Germinal center (tissue), 1 donor: ENCODE measurements around the gene ZBTB7B.

Experiments
- DNase-seq: peaks from one replicate; pipeline ENCODE4 v3.0.0; 2012; ENCODE audit warnings: mixed read lengths, low spot score

The ZBTB7B gene

DNA sequence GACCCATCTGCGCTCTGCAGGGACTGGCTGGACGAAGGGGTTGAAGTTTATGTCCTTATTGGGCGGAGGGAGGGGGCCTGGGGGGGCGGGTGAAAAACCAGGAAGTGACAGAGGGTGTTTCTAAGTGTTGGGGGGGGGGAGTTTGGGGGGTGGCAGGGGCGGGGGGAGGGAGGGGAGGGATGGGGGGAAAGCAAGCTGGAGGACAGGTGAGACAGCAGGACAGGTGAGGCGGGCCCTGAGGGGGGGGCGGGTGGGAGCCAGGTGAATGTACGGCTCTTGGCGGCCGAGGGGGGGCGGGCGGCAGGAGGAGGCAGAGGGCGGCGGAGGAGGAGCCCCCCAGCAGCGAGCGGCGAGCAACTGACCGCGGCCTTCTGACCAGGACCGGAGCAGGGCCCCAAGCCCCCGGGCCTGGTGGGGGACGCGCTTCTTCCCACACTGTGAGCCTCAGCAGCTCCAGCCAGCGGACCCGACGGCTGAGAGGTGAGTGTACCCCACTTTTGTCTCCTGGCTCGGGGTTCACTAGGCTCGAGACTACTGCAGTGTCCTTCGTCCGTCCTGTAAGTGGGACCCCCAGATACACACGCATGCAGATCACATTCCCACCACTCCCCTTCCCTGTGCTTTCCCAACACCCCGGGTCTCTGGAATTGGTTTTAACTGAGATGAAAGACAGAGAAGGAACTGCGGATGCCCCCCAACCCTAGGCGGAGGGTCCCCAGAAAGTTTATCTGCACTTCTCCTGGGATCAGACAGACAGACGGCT, at the start of gene ZBTB7B:
Gene ZBTB7B (plus strand): TSS at position 339 of the 763 bp plus-strand sequence. CDS start 11,859 bp downstream, outside the sequence.
- DNase-seq: peak; percentile 52

DNA sequence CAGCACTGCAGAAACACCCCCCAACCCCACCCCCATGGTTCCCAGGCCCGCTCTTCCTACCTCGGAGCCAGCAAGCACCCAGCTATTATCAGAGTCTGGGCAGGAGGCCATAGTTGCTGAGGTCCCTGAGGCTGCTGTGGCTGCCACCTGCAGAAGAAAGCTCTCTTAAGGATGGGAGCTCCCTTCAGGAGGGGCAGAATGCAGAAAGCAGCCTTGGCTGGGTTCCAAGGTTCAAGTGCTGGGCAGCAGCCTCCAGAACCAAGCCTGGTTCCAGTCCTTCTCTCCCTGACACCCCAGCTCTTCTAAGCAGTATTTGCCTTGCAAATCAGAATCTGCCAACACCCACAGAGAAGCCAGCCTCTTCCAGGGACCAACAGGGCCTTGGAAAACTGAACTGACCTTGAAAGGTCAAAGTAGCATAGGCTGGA, 49.0 kb upstream of the ZBTB7B start:
- DNase-seq: no peak

DNA sequence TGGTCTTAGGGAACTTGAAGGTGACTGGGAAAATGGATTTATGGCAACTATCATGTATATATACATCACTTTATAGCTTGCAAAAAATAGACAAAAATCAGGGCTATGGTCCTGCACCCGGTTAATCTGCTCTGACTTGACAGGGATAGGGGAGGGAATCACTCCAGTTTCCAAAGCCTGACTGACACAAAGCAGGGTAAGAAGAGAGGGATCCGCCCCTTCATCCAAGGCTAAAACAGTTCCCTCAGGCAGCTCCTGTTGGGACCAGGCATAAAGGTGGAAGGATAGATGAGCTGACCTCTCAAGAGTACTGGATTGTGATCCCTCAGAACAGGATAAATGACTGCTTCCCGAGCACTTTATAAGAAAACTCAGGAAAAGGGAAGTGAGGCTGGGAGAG, 48.1 kb upstream of the ZBTB7B start:
- no peak for DNase-seq

DNA sequence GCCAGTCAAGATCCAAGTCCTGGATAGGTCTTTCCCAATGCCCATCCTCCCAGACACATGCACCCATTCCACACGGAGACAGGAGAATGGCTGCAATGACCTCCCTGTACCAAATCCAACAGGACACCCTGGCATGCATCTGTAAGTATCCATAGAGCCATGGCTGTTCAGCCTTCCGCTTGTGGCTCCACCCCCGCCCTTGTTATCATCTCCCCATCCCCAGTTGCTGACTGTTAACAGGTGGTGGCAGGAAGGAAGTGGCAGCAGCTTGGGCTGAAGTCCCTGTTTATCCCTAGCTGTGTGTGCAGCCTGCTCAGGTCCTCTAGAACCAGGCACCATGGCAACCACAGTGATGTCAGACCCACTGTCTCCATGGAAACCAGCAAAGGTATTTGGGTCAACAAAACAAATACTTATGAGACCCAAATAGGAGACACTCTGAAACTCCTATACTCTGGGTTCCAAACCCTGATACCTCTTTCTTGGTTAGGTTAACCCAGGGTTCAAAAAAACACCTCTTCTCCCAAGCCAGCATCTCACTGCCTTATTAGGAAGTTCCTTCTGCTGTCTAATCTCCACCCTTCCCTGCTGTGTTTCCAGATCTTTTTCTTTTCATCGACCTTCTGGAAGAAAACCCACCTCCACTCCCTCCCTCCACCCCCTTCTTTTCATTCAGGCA, 47.4 kb upstream of the ZBTB7B start:
- DNase-seq: peak; percentile 85

DNA sequence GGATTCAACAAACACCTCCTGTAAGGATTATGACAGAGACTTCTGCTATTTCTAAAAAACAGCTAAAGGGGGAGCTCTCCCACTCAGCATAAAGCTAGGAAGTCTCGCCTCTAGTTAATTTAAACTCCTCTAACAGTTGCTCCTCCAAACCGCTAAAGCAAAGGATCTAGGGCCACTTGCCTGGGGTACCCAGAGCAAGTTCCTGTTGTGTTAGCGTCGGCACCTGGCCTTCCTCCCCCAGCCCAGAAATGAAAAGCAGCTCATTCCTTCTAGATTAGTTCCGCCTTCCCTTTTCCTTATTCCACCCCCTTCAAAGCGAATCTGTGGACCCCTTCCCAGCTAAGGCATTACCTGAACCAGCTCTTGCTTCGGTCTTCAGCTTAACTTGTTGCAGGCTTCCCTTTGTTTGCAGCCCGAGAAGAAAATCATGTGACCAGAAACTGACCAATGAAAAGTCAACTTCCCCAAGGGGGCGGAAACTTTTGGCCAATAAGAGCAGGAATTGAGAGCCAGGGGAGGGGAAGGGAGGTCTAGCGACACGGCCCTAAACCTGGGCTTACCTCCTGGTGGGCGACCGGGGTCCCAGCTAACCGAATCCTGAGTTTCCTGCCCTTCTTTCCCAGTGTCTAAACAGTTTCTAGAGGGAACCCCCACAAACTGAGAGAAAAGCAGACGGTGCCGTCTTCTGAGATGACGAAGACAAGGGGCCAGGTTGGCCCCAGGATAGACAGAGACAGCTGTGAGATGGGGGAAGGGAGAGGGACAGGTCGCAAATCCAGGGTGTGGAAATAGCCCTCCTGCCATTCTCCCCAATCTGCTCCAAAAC, 46.7 kb upstream of the ZBTB7B start, which contains the start of gene PBXIP1:
Gene PBXIP1 (minus strand): TSS at position 382 of the 826 bp plus-strand sequence. CDS start 2,378 bp downstream, outside the sequence.
- peak; percentile 96 for DNase-seq

DNA sequence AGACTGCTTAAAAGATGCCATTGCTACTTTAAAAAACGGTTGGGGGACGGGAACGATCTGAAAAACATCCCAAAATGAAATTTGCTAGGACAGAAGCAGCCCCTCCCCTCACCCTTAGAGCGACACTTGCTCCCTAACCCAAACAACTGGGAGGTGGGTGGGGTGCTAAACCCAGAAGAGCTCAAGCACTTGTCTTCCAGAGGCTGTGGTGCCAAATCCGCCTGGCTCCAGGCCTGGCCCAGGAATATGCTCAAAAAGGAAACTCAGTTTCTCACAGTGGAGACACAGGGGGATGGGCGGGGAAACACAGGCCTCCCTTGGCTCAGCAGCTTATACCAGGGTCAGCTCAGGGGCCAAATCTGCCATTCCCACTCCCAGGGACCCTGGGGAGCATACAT, 46.1 kb upstream of the ZBTB7B start:
- no peak for DNase-seq

DNA sequence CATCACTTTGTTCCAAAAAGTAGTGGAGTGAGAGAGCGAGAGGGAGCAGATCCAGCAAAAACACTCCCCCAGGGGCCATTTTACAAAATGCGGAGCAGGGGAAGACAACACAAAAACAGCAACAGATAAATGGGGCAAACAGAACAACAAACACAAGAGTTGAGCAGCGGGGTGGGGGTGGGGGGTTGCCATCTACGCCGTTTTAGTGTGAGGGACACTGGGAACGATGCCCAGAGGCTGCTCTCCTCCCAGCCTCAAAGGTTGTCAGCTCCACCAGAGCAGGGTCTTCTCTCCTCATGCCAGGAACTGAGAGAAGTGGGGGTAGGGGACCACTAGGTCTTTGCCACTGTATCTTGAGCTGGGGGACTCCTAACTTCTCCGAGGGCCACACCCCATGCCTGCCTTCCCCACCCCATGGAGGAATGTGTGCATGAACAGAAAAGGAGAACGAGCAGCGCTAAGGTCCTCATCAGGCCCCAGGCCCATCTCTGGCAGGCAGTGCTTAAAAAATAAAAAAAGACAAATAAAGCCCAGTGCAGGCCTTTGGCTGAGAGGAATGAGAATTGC, 45.4 kb upstream of the ZBTB7B start:
- no peak for DNase-seq

DNA sequence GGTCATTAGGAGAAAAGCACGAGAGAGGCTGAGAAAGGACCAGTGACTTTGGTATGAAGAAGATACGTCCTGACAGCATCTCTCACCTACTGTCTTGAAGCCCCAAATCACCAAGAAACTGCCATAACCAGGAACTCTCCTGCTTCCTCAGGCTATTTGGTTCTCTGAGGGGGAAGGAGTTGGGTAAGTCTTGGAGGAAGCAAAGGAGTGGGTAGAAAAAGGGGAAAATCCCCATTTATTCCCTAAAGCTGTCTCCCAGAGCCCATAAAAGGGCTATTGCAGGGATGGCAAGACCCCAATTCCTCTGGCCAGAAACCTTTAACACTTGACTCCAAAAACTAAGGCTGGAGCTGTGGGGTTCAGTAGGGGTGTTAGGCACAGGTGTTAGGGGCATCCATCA, 44.6 kb upstream of the ZBTB7B start:
- DNase-seq: no peak

DNA sequence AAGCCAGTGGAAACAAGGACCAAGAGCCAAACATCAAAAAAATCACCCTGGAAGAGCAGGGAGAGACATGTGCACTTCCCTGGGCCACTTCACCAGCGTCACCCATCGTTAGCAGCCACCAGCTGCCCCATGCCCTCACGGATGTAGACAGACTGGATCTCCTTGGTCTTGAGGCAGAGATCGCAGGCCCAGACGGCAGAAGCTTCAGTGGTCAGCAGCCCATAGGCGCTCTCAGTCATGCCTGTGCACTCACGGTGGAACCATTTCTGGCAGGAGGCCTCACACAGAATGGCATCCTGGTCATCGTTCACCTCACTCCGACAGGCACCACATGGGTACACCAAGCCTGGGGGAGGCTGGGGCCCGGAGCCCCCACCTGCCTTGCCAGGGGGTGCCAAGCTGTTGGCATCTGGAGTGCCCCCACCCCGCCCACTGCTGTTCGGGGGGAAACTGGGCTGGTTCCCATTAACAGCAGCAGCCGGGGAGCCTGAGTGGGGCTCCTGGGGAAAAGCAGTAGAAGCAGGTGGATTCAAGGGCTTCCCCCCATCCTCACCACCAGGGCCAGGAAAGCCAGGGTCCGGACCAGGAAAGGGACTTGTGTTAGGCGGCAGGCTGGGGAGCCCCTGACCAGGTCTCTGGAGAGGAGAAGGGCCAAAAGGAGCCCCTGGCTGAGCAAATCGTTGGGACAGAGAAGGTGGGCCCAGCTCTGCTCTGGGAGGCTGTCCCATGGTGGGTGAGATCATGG, 43.7 kb upstream of the ZBTB7B start:
- no peak for DNase-seq

DNA sequence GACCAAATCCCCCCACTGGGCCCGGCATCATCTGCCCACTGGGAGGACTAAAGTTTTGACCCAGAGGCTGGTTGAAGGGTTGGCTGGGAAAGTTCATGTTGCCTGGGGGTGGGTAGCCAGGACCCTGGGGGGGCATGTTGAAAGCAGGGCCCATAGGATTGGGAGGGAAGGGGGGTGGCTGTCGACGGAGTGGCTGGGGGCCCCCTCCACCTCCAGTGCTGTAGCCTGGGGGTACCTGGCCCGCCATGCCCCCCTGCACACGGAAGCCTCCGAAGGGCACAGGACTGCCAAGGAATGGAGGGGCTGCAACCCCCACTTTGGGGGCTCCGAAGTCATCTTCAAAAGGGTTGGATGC, 43.2 kb upstream of the ZBTB7B start:
- no peak for DNase-seq

DNA sequence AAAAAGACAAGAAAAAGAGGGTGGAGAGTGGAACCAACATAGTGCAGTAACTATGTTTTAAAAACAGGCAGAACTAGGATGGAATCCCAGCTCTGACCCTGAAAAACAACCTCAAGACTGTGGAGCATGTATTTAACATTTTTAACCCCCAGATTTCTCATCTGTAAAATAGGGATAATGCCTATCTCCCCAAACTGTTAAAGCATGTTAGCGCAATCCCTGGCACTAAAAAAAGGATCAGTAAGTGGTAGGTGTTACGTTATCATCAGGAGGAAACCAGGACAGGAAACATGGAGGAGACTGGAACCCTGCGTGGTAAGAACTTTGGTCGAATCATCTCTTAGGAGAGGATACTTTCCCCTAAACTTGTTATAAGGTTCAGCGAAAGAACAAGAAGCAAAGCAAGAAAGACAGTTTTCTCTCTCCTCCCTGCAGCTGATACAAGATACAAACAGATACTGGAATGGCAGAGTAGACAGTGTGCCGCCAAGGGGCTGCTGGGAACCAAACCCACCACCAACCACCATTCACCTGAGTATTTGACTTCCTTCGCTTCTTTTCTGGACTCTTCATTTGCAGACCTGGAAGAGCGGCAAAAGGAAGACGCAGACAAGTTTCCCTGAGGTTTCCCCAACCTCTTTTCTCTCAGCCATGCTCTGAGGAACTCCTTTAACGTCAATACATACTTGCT, 42.0 kb upstream of the ZBTB7B start:
- no peak for DNase-seq

DNA sequence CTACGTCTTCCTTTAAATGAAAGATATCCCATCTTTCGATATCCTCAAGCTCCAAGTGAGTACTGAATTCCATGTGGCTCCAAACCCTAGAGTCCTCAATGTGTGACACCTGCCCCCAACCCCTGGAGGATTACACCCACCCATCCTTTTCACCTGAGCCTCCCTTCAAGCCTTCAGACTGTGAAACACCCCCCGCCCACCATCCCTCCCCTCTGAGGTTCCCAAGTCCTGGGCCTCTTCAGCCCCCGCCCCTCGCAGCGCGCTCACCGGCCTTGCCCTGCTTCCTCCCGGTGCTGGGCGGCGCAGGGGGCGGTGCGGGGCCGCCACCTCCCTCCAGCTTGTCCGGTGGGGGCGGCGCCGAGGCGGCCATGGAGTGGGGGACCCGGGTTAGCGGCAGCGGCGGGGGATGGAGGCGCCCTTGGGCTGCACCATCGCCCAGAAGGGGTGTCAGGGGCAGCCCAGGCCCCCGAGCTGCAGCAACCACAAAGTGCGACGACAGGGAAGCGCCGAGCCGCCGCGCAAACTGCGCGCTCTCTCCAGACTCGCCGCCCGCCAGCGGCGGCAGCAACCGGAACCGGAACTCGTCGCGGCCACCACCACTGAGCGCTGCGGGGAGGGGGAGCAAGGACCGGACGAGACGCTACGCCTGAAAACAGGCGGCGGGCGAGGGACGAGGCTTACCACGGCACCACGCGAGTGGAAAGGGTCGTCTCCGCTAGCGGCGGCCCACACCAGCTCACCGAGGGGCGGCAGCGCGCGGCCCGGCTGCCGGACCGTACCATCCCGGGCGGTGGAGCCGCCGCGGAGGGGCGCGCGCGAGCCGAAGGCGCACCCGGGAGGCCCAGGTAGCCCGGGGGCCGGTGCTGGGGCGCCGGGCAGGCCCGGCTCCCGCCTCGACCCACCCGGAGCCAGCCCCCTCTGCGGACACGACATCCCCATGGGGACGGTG, 41.1 kb upstream of the ZBTB7B start, which contains the start of gene PYGO2:
Gene PYGO2 (minus strand): TSS at position 576 of the 949 bp plus-strand sequence. CDS start 206 bp downstream, at position 370.
- peak; percentile 81 for DNase-seq

DNA sequence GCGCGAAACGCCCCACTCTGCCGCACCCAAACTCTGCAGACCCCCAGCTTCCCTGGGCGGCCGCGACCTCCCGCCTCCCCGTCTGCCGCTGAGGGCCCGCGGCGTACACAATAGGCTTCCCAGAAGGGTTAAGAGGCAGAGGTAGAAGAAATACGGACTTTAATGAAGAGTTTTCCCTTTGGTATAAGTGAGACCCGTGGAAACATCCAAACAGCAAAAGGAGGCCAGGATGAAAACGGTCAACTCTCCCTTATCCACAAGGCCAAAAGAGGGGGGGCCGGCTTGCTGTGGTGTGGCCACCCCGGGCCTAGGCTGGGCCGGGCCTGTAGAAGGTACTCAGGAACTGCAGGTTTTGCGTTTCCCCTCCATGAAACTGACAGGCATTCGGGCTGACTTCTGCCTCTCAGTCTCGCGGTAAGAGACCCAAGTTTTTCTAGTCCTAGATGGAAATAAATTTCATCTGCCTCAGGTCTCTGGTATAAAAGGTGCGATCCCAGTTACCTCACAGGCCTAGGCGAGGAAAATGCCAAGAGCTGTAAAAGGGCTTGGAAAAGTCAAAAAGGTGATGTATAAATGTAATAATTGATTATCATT, 40.3 kb upstream of the ZBTB7B start:
- DNase-seq: peak; percentile 53

DNA sequence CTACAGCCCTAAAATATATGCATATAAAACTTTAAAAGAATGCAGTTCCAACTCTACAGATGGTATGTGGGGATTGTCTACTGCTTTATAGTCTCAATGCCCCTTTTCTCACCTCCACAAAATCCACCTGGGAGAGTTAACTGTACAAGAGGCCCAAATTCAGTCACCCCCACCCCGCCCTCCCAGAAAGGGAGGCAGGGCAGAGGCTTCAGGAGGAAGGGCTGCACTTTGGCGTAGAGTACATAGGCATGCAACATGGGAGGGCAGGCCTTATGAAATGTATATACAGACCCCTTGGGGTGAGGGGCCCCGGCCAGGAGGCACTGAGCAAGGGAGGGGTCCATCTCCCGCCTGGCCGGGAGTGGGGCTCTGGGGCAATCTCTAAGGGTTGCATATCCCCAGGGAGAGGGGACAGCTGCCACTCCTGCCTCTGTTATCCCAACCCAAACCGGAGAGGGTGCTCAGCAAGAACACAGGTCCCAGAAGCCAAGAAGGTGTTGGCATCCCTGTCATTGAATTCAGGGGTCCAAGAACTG, 39.7 kb upstream of the ZBTB7B start:
- DNase-seq: no peak

DNA sequence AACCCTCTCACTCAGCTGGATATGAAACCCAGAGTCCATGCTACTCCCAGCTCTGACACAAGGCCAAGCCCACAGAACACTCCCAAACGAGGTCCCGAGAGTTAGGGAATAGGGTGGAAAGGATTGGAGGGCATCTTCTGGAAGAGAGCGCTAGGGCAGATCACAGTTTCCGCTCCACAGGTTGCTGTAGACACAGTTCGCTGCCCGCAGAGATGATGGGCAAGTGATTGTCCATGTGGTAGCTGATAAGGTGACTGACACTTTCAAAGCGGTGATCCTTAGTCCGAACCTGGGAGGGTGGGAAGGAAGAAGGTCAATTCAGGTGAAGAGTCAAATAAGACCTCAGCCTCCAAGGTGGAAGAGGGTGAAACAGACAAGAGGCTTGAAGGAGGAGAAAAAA, 39.0 kb upstream of the ZBTB7B start:
- DNase-seq: no peak

DNA sequence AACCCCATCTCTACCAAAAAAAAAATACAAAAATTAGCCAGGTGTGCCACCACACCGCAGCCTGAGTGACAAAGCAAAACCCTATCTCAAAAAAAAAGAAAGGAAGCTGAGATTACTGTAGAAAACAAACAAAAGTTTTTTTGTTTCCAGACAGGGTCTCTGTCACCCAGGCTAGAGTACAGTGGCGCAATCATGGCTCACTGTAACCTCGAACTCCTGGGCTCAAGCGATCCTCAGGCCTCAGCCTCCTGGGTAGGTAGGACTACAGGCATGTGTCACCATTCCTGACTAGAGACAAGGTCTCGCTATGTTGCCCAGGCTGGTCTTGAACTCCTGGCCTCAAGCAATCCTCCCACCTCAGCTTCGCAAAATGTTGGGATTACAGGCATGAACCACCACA, 38.2 kb upstream of the ZBTB7B start:
- DNase-seq: no peak

DNA sequence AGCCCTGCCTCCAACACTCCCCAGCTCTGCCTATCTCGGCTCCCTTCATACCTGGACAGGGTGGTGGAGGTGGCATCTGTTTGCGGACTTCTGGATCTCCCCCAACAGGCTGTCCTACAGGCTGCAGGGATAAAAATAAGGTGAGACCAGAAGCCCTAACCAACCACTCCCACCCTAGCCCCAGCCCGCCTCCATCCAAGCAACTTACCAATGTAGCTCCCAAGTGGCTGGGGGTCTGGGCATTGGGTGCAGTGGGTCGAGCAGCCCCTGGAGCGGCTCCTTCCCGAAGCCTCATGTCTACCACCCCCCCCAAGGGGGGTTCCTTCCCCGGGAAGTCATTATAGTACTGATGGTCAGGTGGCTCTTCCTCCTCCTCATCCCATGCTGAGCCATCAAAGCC, 36.5 kb upstream of the ZBTB7B start:
- no peak for DNase-seq

DNA sequence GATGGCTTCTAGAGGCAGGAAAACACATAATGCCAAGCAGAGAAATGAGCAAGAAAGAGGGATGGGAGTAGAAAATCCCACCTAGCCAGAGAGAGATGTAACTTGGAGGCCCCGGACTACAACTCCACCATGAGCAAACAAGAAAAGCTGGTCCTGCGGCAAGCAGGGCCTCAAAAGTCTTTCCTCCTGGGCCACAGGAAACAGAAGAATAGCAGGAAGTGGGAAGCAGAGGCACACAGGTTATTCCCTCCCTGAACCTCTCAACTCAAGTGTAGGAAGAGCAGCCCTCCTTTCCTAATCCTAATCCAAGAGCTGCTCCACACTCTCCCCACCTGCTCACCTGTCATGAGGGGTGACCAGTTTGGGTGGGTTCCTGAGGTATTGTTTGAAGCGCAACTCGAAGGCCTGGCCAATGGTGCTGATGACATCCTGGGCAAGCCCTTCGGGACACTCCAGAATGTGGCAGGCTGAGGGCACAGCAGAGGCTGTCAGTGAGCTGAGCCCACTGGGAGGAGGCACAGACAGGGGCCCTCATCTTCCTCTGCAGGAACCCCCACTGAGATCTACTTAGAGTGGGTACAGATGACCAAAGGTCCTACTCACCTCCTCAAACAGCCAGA, 35.2 kb upstream of the ZBTB7B start:
- no peak for DNase-seq

DNA sequence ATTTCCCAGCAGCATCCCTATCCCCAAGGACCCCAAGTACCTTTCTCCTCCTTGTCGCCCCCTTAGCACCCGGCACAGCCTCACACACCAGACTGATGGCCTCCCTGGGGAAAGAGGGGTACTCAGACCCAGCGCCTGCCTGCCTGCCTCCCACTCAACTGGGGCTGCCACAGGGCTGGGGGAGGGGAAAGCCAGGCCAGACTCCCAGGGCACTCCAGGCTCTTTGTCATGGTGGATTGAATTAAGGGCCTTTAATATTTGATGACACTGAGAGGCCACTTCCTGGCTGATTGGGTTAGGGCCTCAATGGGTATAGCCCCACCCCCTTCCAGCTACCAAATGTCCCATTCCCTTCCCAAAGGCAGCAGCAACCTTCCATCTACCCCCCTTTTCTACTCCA, 33.9 kb upstream of the ZBTB7B start:
- no peak for DNase-seq
